IPS-15b (cell line): ENCODE measurements around the gene P3R3URF.

ENCODE experiments used
- H3K27me3 ChIP-seq: one replicate; pipeline ENCODE4 v1.6.1; 2013; ENCODE audit warnings: low read length; ENCODE audit not compliant: control insufficient read depth, insufficient read depth
- H3K36me3 ChIP-seq: one replicate; pipeline ENCODE4 v1.6.1; 2013; ENCODE audit warnings: low read length; ENCODE audit not compliant: control insufficient read depth, insufficient read depth
- H3K4me1 ChIP-seq: one replicate; pipeline ENCODE4 v1.6.1; 2013; ENCODE audit warnings: mild to moderate bottlenecking, low read length; ENCODE audit not compliant: control insufficient read depth, insufficient read depth
- H3K4me3 ChIP-seq: one replicate; pipeline ENCODE4 v1.5.1; 2013; ENCODE audit warnings: low read depth, low read length
- H3K9ac ChIP-seq: one replicate; pipeline ENCODE4 v1.6.1; 2013; ENCODE audit warnings: low read depth, mild to moderate bottlenecking, low read length
- H3K9me3 ChIP-seq: one replicate; pipeline ENCODE4 v1.6.1; 2013; ENCODE audit warnings: mild to moderate bottlenecking, low read length; ENCODE audit not compliant: control insufficient read depth, insufficient read depth

Gene P3R3URF

DNA sequence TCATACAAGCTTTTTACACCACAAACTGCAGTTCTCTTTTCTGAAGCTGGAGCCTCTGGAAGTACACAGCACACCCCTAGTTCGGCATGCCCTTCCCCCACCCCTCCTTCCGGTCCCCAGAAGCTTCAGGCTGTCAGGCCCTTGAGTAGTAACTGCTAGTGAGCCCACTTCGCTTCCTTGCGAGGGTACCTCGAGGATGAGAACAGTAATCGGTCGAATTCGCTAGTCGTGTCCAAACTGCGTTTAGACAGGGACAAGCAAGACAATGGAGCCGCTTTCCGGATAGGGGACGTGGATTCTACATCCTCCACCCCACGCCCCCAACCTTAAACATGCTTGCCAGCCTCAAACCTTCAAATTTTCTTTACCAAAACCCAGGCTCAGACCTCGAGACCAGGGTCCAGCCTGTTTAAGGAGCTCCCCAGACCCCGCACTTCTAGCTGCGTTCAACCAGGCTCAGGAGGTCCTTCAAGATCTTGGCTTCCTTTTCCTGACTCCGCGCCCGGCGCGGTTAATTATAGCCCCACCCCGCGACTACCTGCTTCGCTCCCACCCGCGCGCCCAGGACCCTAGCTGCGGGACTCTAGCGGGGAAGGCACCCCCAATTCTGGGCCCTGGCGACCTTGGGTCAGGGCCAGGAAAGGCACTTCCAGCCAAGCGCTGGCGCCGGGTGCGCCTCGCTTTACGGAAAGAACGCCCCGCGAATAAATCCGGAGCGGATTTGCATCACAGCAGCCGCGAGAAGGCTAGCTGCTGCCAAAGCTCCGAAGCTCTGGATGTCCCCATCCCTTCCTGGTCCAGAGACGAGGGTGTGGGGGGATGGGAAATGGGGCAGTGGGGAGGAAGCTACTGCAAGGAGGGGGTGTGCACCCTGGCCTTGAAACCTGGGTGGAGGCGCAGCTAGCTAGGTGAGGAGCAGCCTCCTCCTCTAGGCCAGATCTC lies 9.5 kb downstream of the P3R3URF start:
- Histone ChIP-seq H3K4me3 (peak overlapping the region; percentile 40), H3K27me3 (peaks cover 20% of the 10 kb centered on the region), H3K36me3 (no peaks in the 10 kb centered on the region), H3K9me3 (no peaks in the 10 kb centered on the region), H3K9ac (peak overlapping the region; percentile 54), H3K4me1 (peaks cover 11% of the 10 kb centered on the region)

DNA sequence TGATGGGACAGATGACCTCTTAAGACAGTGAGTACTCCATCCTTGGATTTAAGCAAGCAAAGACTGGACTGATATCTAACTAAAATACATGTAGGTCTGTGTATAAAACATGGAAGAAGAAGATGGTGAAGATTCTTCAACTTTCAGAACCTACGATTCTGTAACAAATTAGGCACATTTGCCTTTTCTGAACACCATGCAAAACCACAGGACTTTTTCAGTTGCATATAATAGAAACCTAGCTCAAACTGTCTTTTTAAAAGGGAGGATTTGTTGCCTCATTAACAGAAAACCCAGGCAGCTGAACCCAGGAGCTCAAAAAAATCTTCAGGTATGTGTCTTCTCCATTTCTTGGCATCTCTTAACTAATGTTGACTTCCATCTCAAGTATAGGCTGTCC lies 16.1 kb downstream of the P3R3URF start:
- H3K4me3 ChIP-seq = no peak overlapping the region
- H3K36me3 ChIP-seq = no peaks in the 10 kb centered on the region
- H3K9ac ChIP-seq = no peak overlapping the region
- H3K9me3 ChIP-seq = no peaks in the 10 kb centered on the region
- H3K4me1 ChIP-seq = no peaks in the 10 kb centered on the region
- H3K27me3 ChIP-seq = no peaks in the 10 kb centered on the region

DNA sequence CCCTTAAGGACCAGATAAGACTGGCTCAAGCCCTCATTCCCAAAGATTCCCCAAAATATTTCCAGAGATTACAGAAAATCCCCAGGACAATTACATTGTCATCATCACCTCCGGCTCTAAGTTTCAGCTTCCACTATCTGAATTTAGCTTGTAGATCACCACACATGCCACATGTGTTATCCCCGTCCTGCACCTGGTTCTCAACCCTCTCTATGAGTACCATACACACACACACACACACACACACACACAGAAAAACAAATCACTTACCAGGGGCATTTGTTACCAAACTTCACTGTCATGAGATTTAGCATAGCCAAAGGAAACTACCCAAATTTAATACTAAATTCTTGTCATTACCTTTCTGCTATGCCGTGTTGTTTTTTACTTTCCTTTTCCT lies 16.8 kb downstream of the P3R3URF start:
- H3K27me3 ChIP-seq = no peaks in the 10 kb centered on the region
- no peaks in the 10 kb centered on the region for H3K4me1 ChIP-seq
- no peak overlapping the region for H3K4me3 ChIP-seq
- H3K9me3 ChIP-seq = no peaks in the 10 kb centered on the region
- no peaks in the 10 kb centered on the region for H3K36me3 ChIP-seq
- no peak overlapping the region for H3K9ac ChIP-seq

DNA sequence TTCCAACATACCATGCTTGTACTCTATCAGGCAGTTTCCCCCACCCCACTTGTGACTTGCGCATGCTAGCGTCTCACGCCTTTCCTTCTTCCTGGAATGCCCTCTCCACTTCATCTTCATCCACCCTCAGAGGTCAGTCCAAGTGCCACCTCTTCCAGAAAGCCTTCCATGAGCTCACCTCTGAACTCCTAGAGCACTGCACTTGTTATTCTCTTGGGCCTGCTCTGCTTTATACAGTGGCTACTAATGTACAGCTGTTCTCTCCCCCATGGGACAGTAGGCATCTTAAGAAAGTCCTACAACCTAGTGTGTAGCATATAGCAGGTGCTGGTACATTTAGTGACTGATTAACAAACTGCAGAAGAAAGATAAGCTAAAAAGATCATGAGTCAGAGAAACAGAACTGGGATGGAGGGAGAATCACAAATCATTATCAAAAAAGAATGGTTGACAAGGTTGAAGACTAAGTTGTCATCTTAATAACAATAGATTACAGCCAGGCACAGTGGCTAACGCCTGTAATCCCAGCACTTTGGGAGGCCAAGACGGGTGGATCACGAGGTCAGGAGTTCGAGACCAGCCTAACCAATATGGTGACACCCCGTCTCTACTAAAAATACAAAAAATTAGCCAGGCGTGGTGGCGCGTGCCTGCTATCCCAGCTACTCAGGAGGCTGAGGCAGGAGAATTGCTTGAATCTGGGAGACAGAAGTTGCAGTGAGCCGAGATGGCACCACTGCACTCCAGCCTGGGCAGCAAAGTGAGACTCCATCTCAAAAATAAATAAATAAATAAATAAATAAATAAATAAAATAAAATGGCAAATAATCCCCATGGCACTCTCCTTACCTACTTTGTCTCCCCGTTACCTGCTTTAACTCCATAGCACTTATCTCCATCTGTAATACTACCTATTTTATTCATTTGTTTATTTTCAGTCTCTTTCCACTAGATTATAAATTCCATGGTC lies 17.7 kb downstream of the P3R3URF start:
- Histone ChIP-seq H3K4me3 (no peak overlapping the region), H3K27me3 (no peaks in the 10 kb centered on the region), H3K9me3 (no peaks in the 10 kb centered on the region), H3K36me3 (no peaks in the 10 kb centered on the region), H3K4me1 (no peaks in the 10 kb centered on the region), H3K9ac (no peak overlapping the region)

DNA sequence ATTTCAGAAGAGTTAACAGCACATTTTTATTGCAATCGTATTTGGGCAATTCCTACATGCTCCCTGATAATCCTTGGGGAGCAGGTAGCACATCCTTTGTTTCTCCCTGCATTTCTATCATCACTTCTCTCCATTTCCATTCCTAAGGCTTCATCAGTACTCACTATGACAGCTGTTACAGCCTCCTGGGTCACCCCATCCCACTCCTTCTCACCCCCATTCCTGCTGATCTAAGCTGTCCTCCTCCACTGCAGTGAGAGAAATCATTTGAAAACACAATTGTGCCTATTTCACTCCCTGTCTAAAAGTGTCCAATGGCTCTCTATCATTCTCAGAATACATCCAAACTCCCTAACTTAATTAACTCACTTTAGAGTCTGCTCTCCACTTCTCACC lies 18.4 kb downstream of the P3R3URF start:
- Histone ChIP-seq H3K36me3 (no peaks in the 10 kb centered on the region), H3K4me3 (no peak overlapping the region), H3K4me1 (no peaks in the 10 kb centered on the region), H3K9me3 (no peaks in the 10 kb centered on the region), H3K9ac (no peak overlapping the region), H3K27me3 (no peaks in the 10 kb centered on the region)

DNA sequence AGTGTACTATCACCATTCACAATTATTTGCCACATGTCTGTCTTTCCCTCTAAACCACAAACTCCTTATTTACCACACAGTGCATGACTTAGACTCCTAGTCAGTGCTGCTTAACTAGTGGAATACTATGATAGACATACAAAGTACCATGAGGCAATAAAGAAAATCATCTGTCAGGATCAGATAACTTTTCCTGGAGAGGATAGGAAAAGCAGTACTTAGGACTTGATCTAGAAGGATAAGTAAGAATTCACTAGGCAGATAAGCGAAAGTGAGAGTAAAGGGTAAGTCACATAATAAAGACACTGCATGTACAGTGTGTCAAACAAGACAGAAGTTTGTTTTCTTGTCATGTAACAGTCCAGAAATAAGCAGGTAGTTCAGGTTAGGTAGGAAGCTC lies 22.6 kb downstream of the P3R3URF start:
- Histone ChIP-seq H3K4me3 (no peak overlapping the region), H3K9ac (no peak overlapping the region), H3K27me3 (no peaks in the 10 kb centered on the region), H3K36me3 (no peaks in the 10 kb centered on the region), H3K4me1 (no peaks in the 10 kb centered on the region), H3K9me3 (no peaks in the 10 kb centered on the region)

DNA sequence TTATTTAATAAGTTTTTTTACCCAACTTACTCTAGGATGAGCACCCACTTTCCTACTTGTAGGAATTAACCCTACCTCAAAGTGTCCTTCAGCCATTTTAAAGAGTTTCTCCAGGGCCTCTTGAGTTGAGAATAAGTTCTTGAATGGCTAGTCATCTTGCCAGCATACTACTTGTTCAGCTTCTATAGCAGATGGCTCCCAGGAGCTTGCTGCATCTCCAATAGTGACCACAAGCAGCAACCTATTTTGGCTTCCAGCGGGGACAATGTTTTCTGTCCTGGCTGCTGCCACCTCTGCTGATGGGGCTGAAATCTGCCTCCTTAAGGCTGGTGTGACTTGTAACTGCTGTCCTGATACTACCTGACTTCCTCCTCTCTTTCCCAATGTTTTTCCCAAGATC lies 23.1 kb downstream of the P3R3URF start:
- no peak overlapping the region for H3K4me3 ChIP-seq
- no peak overlapping the region for H3K9ac ChIP-seq
- no peaks in the 10 kb centered on the region for H3K36me3 ChIP-seq
- no peaks in the 10 kb centered on the region for H3K4me1 ChIP-seq
- no peaks in the 10 kb centered on the region for H3K9me3 ChIP-seq
- no peaks in the 10 kb centered on the region for H3K27me3 ChIP-seq

DNA sequence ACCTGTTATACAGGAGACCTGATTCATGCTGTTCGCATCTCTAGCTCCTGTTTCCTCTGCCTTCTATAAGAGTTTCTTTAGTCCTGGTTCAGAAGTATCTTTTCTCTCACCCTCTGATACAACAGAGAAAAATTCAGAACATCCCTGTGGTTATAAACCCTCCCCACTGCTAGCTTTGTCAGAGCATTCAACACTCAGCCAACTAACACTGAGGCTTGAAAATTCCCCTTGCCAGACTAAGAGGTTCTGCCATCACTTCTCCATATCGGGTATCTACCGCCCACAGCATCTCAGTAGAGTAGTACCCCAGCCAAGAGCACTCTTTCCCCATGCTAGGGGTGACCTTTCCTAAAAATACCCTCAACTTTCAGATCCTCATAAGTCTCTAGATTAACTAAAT lies 24.3 kb downstream of the P3R3URF start:
- Histone ChIP-seq H3K4me1 (no peaks in the 10 kb centered on the region), H3K9ac (no peak overlapping the region), H3K36me3 (no peaks in the 10 kb centered on the region), H3K9me3 (no peaks in the 10 kb centered on the region), H3K27me3 (no peaks in the 10 kb centered on the region), H3K4me3 (no peak overlapping the region)

DNA sequence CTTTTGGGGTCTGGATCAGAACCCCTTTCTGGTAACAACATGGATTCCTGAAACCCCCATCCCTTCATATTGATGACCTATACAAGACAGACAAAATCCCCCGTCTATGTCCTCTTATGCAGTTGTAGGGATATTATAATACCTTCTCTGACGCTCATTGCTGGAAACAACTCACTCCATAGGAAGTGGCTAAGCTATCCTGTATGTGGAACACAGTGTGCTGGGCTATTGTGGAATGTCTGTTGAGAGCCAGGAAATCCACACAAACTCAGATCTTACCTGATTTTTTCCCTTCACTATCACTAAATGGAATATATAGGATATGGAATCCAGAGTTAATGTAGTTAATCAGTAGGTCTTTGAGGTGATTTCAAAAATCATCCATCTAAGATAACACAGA lies 26.2 kb downstream of the P3R3URF start:
- Histone ChIP-seq H3K4me3 (no peak overlapping the region), H3K9ac (no peak overlapping the region), H3K36me3 (no peaks in the 10 kb centered on the region), H3K9me3 (no peaks in the 10 kb centered on the region), H3K4me1 (no peaks in the 10 kb centered on the region), H3K27me3 (no peaks in the 10 kb centered on the region)

DNA sequence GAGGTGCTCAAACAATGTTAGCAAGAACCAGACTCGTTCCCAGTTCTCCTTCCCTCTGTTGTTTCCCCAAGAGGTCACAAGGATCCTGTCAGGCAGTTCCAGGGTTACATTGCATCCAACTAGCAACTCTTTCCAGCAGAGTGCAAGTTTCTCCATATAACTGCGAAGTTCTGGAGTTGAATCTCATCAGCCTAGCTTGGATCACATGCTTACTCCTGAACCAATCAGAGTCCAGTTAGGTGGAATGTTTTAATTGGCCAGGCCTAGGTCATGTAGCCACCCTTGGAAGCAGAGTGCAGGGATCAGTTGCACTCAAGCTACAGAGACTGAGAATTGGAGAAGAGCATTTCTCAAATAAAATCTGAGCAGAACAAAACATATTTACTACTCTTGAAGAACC lies 28.0 kb downstream of the P3R3URF start:
- Histone ChIP-seq H3K36me3 (no peaks in the 10 kb centered on the region), H3K27me3 (no peaks in the 10 kb centered on the region), H3K9me3 (no peaks in the 10 kb centered on the region), H3K4me3 (no peak overlapping the region), H3K9ac (no peak overlapping the region), H3K4me1 (no peaks in the 10 kb centered on the region)

DNA sequence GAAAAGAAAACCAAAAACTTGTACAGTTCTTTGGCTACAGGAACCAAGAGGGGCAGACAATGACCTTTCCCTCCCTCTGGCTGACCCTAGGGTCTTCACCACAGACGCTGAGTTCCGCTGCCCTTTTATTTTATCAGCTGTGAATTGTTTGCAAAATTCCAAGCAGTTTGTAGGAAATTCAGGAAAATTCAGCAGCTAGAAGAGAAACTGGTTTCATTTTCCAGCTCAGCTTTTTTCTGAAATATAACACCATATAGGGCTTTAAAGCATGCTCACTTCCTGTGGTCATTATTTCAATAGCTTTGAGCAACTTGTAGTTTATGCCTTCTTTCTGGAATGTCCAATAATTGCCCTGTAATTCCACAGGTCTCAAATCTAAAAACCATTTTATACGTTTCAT lies 38.4 kb downstream of the P3R3URF start:
- no peaks in the 10 kb centered on the region for H3K9me3 ChIP-seq
- H3K4me1 ChIP-seq = peaks cover 5% of the 10 kb centered on the region
- H3K27me3 ChIP-seq = peaks cover 11% of the 10 kb centered on the region
- H3K9ac ChIP-seq = no peak overlapping the region
- no peaks in the 10 kb centered on the region for H3K36me3 ChIP-seq
- H3K4me3 ChIP-seq = no peak overlapping the region
